NCI-H2196 (cell line): ENCODE measurements around the gene SNPH.

Source experiments
- DNase-seq: peaks from one replicate; lab custom pipeline; 2025; ENCODE audit not compliant: unreplicated experiment; lab: John Stamatoyannopoulos, UW

Gene SNPH

GRCh38 chr20:1323256-1323655, 57.2 kb downstream of the SNPH start:
- no peak for DNase-seq

GRCh38 chr20:1323830-1324597, 57.9 kb downstream of the SNPH start:
- DNase-seq, result no peak

- DNase-seq, result no peak
Measured at GRCh38 chr20:1324598-1325172, 58.6 kb downstream of the SNPH start.

GRCh38 chr20:1325173-1326030, 59.3 kb downstream of the SNPH start:
- peak; percentile 95 for DNase-seq

GRCh38 chr20:1326031-1326930, 60.2 kb downstream of the SNPH start:
- no peak for DNase-seq

- DNase-seq, result no peak
Measured at GRCh38 chr20:1327241-1327653, 61.2 kb downstream of the SNPH start.

- DNase-seq, result no peak
Measured at GRCh38 chr20:1327827-1328679, 62.0 kb downstream of the SNPH start.

GRCh38 chr20:1328680-1329330, 62.7 kb downstream of the SNPH start, which contains the start of gene SDCBP2:
Gene SDCBP2 (minus strand): TSS chr20:1329139. CDS start chr20:1320416, 8,723 bp downstream.
- DNase-seq, result peak; percentile 40

GRCh38 chr20:1330075-1330830, 64.2 kb downstream of the SNPH start:
- no peak for DNase-seq

- DNase-seq, result no peak
Measured at GRCh38 chr20:1331101-1331500, 65.0 kb downstream of the SNPH start.

GRCh38 chr20:1331801-1332453, 65.8 kb downstream of the SNPH start:
- DNase-seq, result no peak

GRCh38 chr20:1332749-1333300, 66.7 kb downstream of the SNPH start:
- DNase-seq, result no peak

GRCh38 chr20:1333462-1334369, 67.6 kb downstream of the SNPH start:
- DNase-seq, result no peak

GRCh38 chr20:1334370-1334731, 68.3 kb downstream of the SNPH start:
- DNase-seq, result no peak

- no peak for DNase-seq
Measured at GRCh38 chr20:1334761-1335160, 68.7 kb downstream of the SNPH start.

GRCh38 chr20:1335961-1336698, 70.0 kb downstream of the SNPH start:
- DNase-seq, result no peak
